Gastrocnemius medialis (tissue), 4 donors: ENCODE results near the gene RFPL2. TPM values are rescaled to one million over a fixed set of nuclear protein-coding genes. Genes with fewer than 3 reads are reported as not detected.
"Not testable (repeated sequence)": the region's sequence is repeated elsewhere in the genome, so short reads cannot be mapped to it uniquely, and the experiment has no call there.

Experiments used
- ATAC-seq, 2 donors: fragments of 150-250 bp; one replicate each; pipeline ENCODE4 v1.9.1; 2016
- DNase-seq, 2 donors: peaks; one replicate each; pipeline ENCODE4 v3.0.0-alpha.2; 2019
- H3K27ac ChIP-seq, 4 donors: fragments of 200-600 bp; sonication (generic); 1 replicate in 1 of 4; 2 replicates in 3 of 4; pipeline ENCODE4 v1.5.1; 2016 to 2018; ENCODE audit warnings: mild to moderate bottlenecking in 2 of 4, moderate library complexity in 1 of 4
- H3K27me3 ChIP-seq, 3 donors: fragments of 200-600 bp; sonication (generic) in 2 of 3; 1 replicate in 1 of 3; 2 replicates in 2 of 3; pipeline versions ENCODE4 v1.5.1 to v1.6.0; 2016 to 2019; ENCODE audit warnings: mild to moderate bottlenecking in 1 of 3, moderate library complexity in 1 of 3
- H3K36me3 ChIP-seq, 2 donors: fragments of 200-600 bp; sonication (generic) in 1 of 2; one replicate each; pipeline ENCODE4 v1.5.1; 2017 to 2018
- H3K4me1 ChIP-seq, 2 donors: fragments of 200-600 bp; sonication (generic) in 1 of 2; one replicate each; pipeline ENCODE4 v1.5.1; 2016 to 2017; ENCODE audit warnings: mild to moderate bottlenecking in 2 of 2
- H3K4me3 ChIP-seq, 4 donors: fragments of 200-600 bp; sonication (generic) in 3 of 4; 1 replicate in 1 of 4; 2 replicates in 3 of 4; pipeline ENCODE4 v1.5.1; 2016 to 2019; ENCODE audit warnings: mild to moderate bottlenecking in 2 of 4
- H3K9me3 ChIP-seq, 3 donors: fragments of 200-600 bp; sonication (generic) in 2 of 3; 1 replicate in 1 of 3; 2 replicates in 2 of 3; pipeline ENCODE4 v1.5.1; 2016 to 2019
- CTCF ChIP-seq, 5 experiments: fragments of 450-650 bp in 3 of 5; fragments of 200-600 bp in 2 of 5; sonication (generic) in 2 of 5; IDR thresholded peaks in 4 of 5; conservative IDR thresholded peaks in 1 of 5; 1 replicate in 4 of 5; 2 replicates in 1 of 5; pipeline ENCODE4 v1.5.1; 2016 to 2019; ENCODE audit warnings: antibody characterized with exemption in 5 of 5, mild to moderate bottlenecking in 3 of 5, moderate library complexity in 3 of 5
- POLR2A ChIP-seq, 2 donors: fragments of 450-650 bp; IDR thresholded peaks; one replicate each; pipeline ENCODE4 v1.6.1; 2017; ENCODE audit warnings: antibody characterized with exemption in 2 of 2, mild to moderate bottlenecking in 2 of 2, moderate library complexity in 2 of 2
- in situ Hi-C, 4 donors: fragments of 200-750 bp; cut with MboI; loops; one replicate each; pipeline versions ENCODE4 v1.15.0 to v1.8.0; 2017; ENCODE audit warnings: low sequenced_read_pairs in 4 of 4
- intact Hi-C: fragments of 100-400 bp; cut with DNase I; formaldehyde crosslinking; loops from one replicate; pipeline ENCODE4 v1.15.1; 2023; ENCODE audit warnings: low total_unique reads
- total RNA-seq, 4 donors: library from RNA; depleted of rRNA; stranded (reverse); fragments of >200 nt; gene quantifications; one replicate each; pipeline versions ENCODE4 v1.1.0 to v1.2.3, GENCODE V29; 2016

The RFPL2 gene
- total RNA-seq, 4 donors from 2014 or later: not detected

GRCh38 chr22:32158712-32159533 lies 46.0 kb downstream of the RFPL2 start, which contains the start of gene C22orf42:
TSS of gene C22orf42 (minus strand) at chr22:32159303. CDS start at chr22:32159215, 88 bp downstream.
- Histone ChIP-seq H3K4me1 (no peaks in the 10 kb centered on the region), H3K4me3 (no peak within 1 kb of the TSS), H3K36me3 (no peaks in the 10 kb centered on the region), H3K27me3 (peaks cover 0 to 10% (median 0%) of the 10 kb centered on the region in 3 donors), H3K9me3 (no peaks in the 10 kb centered on the region), H3K27ac (no peak within 1 kb of the TSS)
- intact Hi-C loops: no loop called here
- DNase-seq (no peak), ATAC-seq (no peak)
- TF ChIP-seq POLR2A (IDR thresholded peaks at IDR 0.05): no peak
- no peak for TF ChIP-seq CTCF (IDR thresholded peaks at IDR 0.05 in 4 of 5, conservative IDR thresholded peaks at IDR 0.05 in 1 of 5)
- in situ Hi-C loops: no loop called here

GRCh38 chr22:32157632-32158031 lies 47.2 kb downstream of the RFPL2 start:
- DNase-seq, in situ Hi-C loops, H3K27ac ChIP-seq, H3K4me1 ChIP-seq, H3K9me3 ChIP-seq, H3K36me3 ChIP-seq, ATAC-seq, H3K4me3 ChIP-seq, intact Hi-C loops: not testable (repeated sequence)
- peaks cover 0 to 10% (median 0%) of the 10 kb centered on the region in 3 donors for H3K27me3 ChIP-seq

- H3K36me3 ChIP-seq, H3K27me3 ChIP-seq, in situ Hi-C loops, ATAC-seq, H3K9me3 ChIP-seq, DNase-seq, H3K27ac ChIP-seq, intact Hi-C loops, H3K4me1 ChIP-seq, H3K4me3 ChIP-seq: not testable (repeated sequence)
Observed at GRCh38 chr22:32154727-32155126, 50.1 kb downstream of the RFPL2 start.

GRCh38 chr22:32151641-32152040 lies 53.2 kb downstream of the RFPL2 start:
- intact Hi-C loops, in situ Hi-C loops, H3K4me3 ChIP-seq, H3K27me3 ChIP-seq, H3K27ac ChIP-seq, H3K36me3 ChIP-seq, DNase-seq, H3K4me1 ChIP-seq, H3K9me3 ChIP-seq, ATAC-seq: not testable (repeated sequence)

- H3K36me3 ChIP-seq, H3K27me3 ChIP-seq, ATAC-seq, H3K27ac ChIP-seq, DNase-seq, H3K9me3 ChIP-seq, in situ Hi-C loops, H3K4me1 ChIP-seq, intact Hi-C loops, H3K4me3 ChIP-seq: not testable (repeated sequence)
Observed at GRCh38 chr22:32150647-32151046, 54.2 kb downstream of the RFPL2 start.

GRCh38 chr22:32148372-32148771 lies 56.5 kb downstream of the RFPL2 start:
- intact Hi-C loops: not testable (repeated sequence)

DNA sequence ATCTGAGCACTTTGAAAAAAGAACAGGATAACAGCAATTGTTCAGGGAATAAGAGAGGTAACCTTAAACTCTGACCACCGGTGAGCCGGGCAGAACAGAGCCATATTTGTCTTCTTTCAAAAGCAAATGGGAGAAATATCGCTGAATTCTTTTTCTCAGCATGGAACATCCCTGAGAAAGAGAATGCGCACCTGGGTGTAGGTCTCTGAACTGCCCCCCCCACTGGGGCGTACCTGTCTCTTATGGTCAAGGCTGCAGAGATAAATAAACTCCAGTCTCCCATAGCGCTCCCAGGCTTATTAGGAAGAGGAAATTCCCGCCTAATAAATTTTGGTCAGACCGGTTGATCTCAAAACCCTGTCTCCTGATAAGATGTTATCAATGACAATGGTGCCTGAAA lies 57.7 kb downstream of the RFPL2 start:
- H3K27me3 ChIP-seq, DNase-seq, H3K9me3 ChIP-seq, ATAC-seq, H3K27ac ChIP-seq, H3K36me3 ChIP-seq, H3K4me3 ChIP-seq, in situ Hi-C loops, H3K4me1 ChIP-seq, intact Hi-C loops: not testable (repeated sequence)

More at GRCh38 chr22:32148372-32148771, 56.5 kb downstream of the RFPL2 start:
- ATAC-seq, in situ Hi-C loops, H3K4me1 ChIP-seq, H3K36me3 ChIP-seq, DNase-seq, H3K27ac ChIP-seq, H3K4me3 ChIP-seq, H3K9me3 ChIP-seq, H3K27me3 ChIP-seq: not testable (repeated sequence)
